GM12891 (cell line): Measurements from ENCODE around the gene FBF1.

Experiments
- DNase-seq: peaks from one replicate; pipeline ENCODE4 v3.0.0; 2011; ENCODE audit warnings: low spot score; ENCODE audit not compliant: insufficient read length
- FAIRE-seq: peaks from 2 replicates; lab custom pipeline; 2011; peaks lifted over from hg19 to GRCh38; lab: Jason Lieb, UNC
- PAX5 ChIP-seq: IDR thresholded peaks from 2 replicates; pipeline ENCODE4 v1.6.1; 2011; ENCODE audit warnings: low read length, moderate library complexity, mild to moderate bottlenecking; ENCODE audit not compliant: insufficient read depth, severe bottlenecking
- POLR2A ChIP-seq: IDR thresholded peaks from 2 replicates; pipeline ENCODE4 v1.6.1; 2011; ENCODE audit warnings: low read depth, low read length, control low read depth
- POLR2AphosphoS5 ChIP-seq: IDR thresholded peaks from 2 replicates; pipeline ENCODE4 v1.6.1; 2011; ENCODE audit warnings: low read depth, low read length, control low read depth
- POU2F2 ChIP-seq: IDR thresholded peaks from 2 replicates; pipeline ENCODE4 v1.6.1; 2011; ENCODE audit warnings: low read depth, mild to moderate bottlenecking, control low read depth, low read length, moderate library complexity
- SPI1 ChIP-seq: IDR thresholded peaks from 2 replicates; pipeline ENCODE4 v1.6.1; 2011; ENCODE audit warnings: low read depth, low read length, control low read depth
- TAF1 ChIP-seq: IDR thresholded peaks from 2 replicates; pipeline ENCODE4 v1.6.1; 2011; ENCODE audit warnings: low read depth, low read length, control low read depth

The FBF1 gene

GRCh38 chr17:75898065-75898464, 42.8 kb downstream of the FBF1 start:
- FAIRE-seq: no peak
- TF ChIP-seq PAX5: no peak
- no peak for TF ChIP-seq POU2F2
- TF ChIP-seq TAF1: no peak
- no peak for TF ChIP-seq POLR2AphosphoS5
- no peak for TF ChIP-seq POLR2A
- TF ChIP-seq SPI1: no peak
- no peak for DNase-seq

- TF ChIP-seq SPI1 (no peak), TAF1 (no peak), POU2F2 (no peak), POLR2AphosphoS5 (no peak), PAX5 (no peak), POLR2A (no peak)
- no peak for FAIRE-seq
- no peak for DNase-seq
Observed at GRCh38 chr17:75897160-75898019, 43.5 kb downstream of the FBF1 start.

- DNase-seq: peak; percentile 94
- TF ChIP-seq POLR2AphosphoS5: peak; percentile 74; the same call in 1 of the 2 replicates
- TF ChIP-seq PAX5: no peak
- TF ChIP-seq TAF1: peak; percentile 65
- TF ChIP-seq POLR2A: peak; percentile 57; the same call in 1 of the 2 replicates
- peak; percentile 93 for FAIRE-seq
Observed at GRCh38 chr17:75896415-75897159, 44.3 kb downstream of the FBF1 start, which contains the start of gene TRIM65. TRIM65 (minus strand) TSS chr17:75896951; CDS start chr17:75896937, 14 bp downstream.

GRCh38 chr17:75895370-75896155, 45.3 kb downstream of the FBF1 start:
- no peak for DNase-seq
- peak; percentile 86 for FAIRE-seq
- TF ChIP-seq PAX5 (no peak), SPI1 (no peak), POLR2A (no peak), TAF1 (no peak), POU2F2 (no peak), POLR2AphosphoS5 (no peak)

GRCh38 chr17:75894049-75894733, 46.7 kb downstream of the FBF1 start:
- DNase-seq (no peak), FAIRE-seq (no peak)

GRCh38 chr17:75893305-75894048, 47.4 kb downstream of the FBF1 start:
- FAIRE-seq (no peak), DNase-seq (no peak)
- TF ChIP-seq POLR2AphosphoS5 (no peak), PAX5 (no peak), POU2F2 (no peak), TAF1 (no peak), SPI1 (no peak), POLR2A (no peak)

More at GRCh38 chr17:75894049-75894733, 46.7 kb downstream of the FBF1 start:
- no peak for TF ChIP-seq POLR2AphosphoS5
- TF ChIP-seq POU2F2: no peak
- TF ChIP-seq SPI1: no peak
- TF ChIP-seq TAF1: no peak

GRCh38 chr17:75892556-75893224, 48.2 kb downstream of the FBF1 start:
- FAIRE-seq (no peak), DNase-seq (no peak)
- TF ChIP-seq SPI1: no peak
- no peak for TF ChIP-seq TAF1
- TF ChIP-seq PAX5: no peak
- TF ChIP-seq POLR2A: no peak
- TF ChIP-seq POLR2AphosphoS5: no peak
- no peak for TF ChIP-seq POU2F2
